ENCODE measurements around the gene UVRAG. TPM values are rescaled to one million over a fixed set of nuclear protein-coding genes. Genes with fewer than 3 reads are reported as not detected.
A peak's percentile ranks its signal among the peaks of the same experiment; 100 is the strongest.
"Not testable (repeated sequence)": the region's sequence is repeated elsewhere in the genome, so short reads cannot be mapped to it uniquely, and the experiment has no call there.

The UVRAG gene
- total RNA-seq, 1 donor from 2014 or later, result 15.1 TPM

DNA sequence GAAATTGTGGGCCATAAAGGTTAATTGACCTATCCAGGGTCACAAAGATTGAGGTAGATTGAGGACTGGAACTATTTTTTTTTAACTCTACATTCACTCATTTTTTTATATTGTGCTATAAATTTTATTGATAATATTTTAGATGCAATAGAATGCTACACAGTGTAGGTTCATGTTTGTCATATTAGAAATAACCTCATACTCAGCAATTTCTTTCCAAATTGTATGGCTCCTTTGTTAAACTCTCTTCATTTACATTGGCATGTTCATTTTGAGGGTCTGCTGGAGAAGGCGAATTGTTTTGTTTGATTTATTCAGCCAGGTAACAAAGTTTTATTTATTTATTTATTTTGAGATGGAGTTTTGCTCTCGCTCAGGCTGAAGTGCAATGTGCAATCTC lies 44.6 kb downstream of the UVRAG start:
- intact Hi-C loops (cut with DNase I), result no loop called here
- no peak for DNase-seq (ENCODE audit: missing footprints)
- ATAC-seq, result no peak

DNA sequence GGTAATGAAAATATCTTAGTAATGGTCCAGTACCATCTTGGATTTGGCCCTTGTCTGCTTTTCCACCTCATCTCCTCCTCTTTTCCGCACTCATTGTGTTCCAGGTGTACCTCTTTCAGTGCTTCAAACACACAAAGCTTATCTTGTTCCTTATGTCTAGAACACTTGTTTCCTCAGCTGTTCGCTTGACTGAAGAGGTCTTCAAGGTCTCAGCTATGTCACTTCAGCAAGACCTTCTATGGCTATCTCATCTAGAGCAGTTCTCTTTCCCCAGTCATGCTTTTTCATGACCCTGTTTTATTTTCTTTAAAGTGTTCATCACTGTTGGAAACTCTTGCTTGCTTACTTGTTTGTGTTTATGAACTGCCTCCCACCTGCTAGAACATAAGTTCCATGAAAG lies 47.4 kb downstream of the UVRAG start:
- no peak for ATAC-seq
- intact Hi-C loops (cut with DNase I), result no loop called here

GRCh38 chr11:75867778-75868374 lies 52.9 kb downstream of the UVRAG start:
- DNase-seq (ENCODE audit: missing footprints), result no peak
- intact Hi-C loops (cut with DNase I), result loop anchor here (1.0 to 5.0 kb wide), 4 partner anchors 65 to 321 kb away; no protein-coding TSS in a partner anchor

More for the DNA sequence above, 47.4 kb downstream of the UVRAG start:
- DNase-seq (ENCODE audit: missing footprints), result no peak

GRCh38 chr11:75868990-75869389 lies 54.0 kb downstream of the UVRAG start:
- intact Hi-C loops (cut with DNase I), result loop anchor here (1.0 to 5.0 kb wide), 4 partner anchors 66 to 322 kb away; no protein-coding TSS in a partner anchor
- no peak for DNase-seq (ENCODE audit: missing footprints)
- ATAC-seq, result no peak

More at GRCh38 chr11:75867778-75868374, 52.9 kb downstream of the UVRAG start:
- ATAC-seq, result peak; percentile 68

- ATAC-seq (no peak), DNase-seq (ENCODE audit: missing footprints) (no peak)
- intact Hi-C loops (cut with DNase I), result loop anchor here (5.0 kb wide), 3 partner anchors 148 to 323 kb away; no protein-coding TSS in a partner anchor
These were observed 54.8 kb downstream of the UVRAG start for GRCh38 chr11:75869661-75870455.

DNA sequence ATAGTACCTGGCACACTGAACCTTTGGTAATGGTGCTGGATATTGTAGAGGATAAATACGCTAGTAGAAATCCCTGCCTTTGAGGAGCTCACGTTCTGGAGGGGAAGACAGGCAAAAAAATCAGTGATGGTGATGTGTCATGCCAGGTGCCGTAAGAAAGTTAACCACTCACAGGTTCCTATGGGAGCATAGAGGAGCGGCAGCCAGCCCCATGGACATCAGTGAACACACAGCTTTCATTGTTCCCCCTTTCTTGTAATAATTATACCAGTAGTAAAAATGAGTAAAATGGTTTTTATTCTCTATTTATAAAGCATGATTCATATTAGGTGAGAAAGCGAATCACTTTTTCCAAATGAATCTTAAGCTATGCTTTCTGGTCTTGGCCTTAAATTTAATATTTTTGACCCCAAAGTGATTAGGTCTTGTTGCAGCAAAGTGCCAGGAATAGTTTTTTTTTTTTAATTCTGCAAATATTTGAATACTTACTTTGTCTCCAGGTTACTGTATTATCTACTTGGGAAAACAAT lies 57.9 kb downstream of the UVRAG start:
- DNase-seq (ENCODE audit: missing footprints) (no peak), ATAC-seq (no peak)
- intact Hi-C loops (cut with DNase I), result no loop called here

- intact Hi-C loops (cut with DNase I), result no loop called here
- DNase-seq (ENCODE audit: missing footprints) (no peak), ATAC-seq (no peak)
These were observed 58.6 kb downstream of the UVRAG start for GRCh38 chr11:75873417-75874221.

GRCh38 chr11:75874684-75875341 lies 59.8 kb downstream of the UVRAG start:
- ATAC-seq (no peak), DNase-seq (ENCODE audit: missing footprints) (no peak)
- intact Hi-C loops (cut with DNase I), result no loop called here

GRCh38 chr11:75877327-75877726 lies 62.3 kb downstream of the UVRAG start:
- ATAC-seq; DNase-seq (ENCODE audit: missing footprints); intact Hi-C loops (cut with DNase I): not testable (repeated sequence)

DNA sequence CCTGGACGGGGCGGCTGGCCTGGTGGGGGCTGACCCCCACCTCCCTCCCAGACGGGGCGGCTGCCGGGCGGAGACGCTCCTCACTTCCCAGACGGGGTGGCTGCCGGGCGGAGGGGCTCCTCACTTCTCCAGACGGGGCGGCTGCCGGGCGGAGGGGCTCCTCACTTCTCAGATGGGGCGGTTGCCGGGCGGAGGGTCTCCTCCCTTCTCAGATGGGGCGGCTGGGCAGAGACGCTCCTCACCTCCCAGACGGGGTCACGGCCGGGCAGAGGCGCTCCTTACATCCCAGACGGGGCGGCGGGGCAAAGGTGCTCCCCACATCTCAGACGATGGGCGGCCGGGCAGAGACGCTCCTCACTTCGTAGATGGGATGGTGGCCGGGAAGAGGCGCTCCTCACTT lies 62.9 kb downstream of the UVRAG start:
- ATAC-seq; intact Hi-C loops (cut with DNase I); DNase-seq (ENCODE audit: missing footprints): not testable (repeated sequence)

DNA sequence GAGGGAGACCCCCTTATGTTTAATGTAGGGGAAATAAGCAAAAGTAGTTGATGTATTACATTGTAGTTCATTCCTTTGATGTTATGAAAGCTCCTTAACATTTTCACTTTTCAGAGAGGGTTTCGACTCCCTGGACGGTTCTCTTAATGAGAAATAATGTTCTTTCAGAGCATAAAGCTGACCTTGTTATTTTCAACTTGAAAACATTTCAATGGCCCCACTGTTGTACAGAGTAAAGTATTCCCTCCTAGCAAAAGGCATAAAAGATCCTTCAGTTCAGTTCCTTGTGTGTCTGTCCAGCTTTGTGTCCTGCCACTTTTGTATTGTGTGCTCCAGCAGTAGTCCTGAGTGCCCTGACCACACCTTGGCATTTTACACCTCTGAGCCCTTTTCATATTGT lies 63.9 kb downstream of the UVRAG start:
- ATAC-seq (no peak), DNase-seq (ENCODE audit: missing footprints) (no peak)

DNA sequence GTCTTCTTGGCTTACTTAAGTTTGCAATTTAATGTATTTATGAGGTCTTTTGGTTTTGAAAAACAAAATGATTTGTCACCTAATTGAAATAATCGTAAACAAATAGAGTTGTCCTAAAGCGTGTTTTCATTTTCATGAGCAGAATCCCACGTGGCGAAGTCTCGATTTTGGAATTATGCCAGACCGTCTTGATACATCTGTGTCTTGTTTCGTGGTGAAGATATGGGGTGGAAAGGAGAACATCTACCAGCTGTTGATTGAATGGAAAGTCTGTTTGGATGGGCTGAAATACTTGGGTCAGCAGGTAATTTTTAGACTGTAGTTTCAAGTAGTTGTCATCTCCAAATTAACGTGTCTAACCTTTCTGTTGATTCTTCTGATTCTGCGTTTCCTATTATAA lies 64.7 kb downstream of the UVRAG start:
- intact Hi-C loops (cut with DNase I), result no loop called here
- DNase-seq (ENCODE audit: missing footprints) (no peak), ATAC-seq (no peak)

More for the DNA sequence above, 63.9 kb downstream of the UVRAG start:
- intact Hi-C loops (cut with DNase I), result no loop called here

- DNase-seq (ENCODE audit: missing footprints); ATAC-seq; intact Hi-C loops (cut with DNase I): not testable (repeated sequence)
These were observed 65.3 kb downstream of the UVRAG start for GRCh38 chr11:75880343-75880742.

DNA sequence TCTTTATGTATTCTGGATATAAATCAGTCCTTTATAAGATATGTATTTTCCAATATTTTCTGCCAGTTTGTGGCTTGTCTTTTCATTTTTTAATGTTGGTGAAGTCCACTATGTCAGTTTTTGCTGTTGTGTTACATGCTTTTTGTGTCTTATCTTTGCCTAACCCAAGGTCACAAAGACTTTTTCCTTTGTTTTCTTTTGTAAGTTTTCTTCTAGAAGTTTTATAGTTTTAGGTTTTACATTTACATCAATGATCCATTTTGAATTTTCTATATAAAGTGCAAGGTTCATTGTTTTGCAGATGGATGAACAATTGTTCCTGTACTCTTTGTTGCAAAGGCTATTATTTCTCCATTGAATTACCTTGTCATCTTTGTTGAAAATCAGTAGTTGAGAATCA lies 69.3 kb downstream of the UVRAG start:
- DNase-seq (ENCODE audit: missing footprints), result no peak
- intact Hi-C loops (cut with DNase I), result no loop called here
- no peak for ATAC-seq

DNA sequence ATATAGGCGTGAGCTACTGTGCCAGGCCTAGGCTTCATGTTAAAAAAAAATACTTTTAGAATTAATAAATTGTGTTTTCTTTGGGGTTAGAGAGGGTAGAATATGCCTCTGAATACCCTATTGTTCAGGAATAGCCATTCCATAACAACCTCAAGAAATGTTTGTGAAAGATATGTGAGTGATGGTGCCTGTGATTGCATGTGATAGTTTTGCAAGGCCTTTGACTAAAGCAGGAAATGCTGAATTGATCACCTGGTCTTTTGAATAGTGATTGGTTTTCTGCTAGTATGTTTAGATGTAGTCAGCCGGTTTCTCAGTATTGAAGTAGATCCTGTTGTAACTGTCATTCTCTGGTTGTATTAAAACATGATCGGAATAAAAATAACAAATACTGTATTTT lies 73.4 kb downstream of the UVRAG start:
- intact Hi-C loops (cut with DNase I), result no loop called here
- no peak for DNase-seq (ENCODE audit: missing footprints)
- ATAC-seq, result no peak

DNA sequence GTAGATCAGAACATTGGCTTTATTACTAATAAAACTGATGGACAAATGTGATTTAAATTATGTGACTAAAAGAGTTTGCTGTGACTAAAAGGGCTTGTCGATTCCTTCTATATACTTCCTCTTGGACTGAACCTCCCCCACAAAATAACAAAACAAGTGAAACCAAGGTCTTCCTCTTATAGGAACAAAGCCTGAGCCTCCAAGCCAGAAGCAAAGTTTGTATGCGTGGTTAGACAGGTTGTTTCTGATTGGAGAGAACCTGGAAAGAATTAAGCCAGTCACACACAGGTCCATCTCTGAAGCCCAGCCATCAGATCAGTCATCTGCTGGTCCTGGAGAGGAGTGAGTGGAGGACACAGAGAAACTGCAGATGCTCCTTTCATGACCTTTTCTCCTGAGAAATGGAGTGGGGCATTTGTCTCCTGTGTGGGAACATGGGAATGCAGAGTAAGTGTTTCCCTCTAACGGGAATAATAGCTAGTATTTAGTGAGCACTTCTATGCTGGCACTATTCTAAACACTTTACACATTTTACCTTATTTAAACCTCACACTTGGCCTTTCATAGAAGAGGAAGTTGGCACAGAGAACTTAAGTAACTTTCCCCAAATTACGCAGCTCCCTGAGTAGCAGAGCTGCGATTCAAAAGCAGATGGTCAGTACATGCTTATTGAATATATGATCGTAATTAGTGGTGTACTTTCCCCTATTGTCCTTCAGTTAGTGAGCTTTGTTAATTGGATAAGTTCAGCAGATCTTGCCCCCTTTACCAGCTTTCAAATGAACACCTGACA lies 77.1 kb downstream of the UVRAG start:
- ATAC-seq (peak; percentile 42), DNase-seq (ENCODE audit: missing footprints) (no peak)
- intact Hi-C loops (cut with DNase I), result no loop called here

- intact Hi-C loops (cut with DNase I), result no loop called here
- DNase-seq (ENCODE audit: missing footprints) (no peak), ATAC-seq (no peak)
These were observed 78.2 kb downstream of the UVRAG start for GRCh38 chr11:75893251-75893650.

Measured in Right ventricle myocardium inferior (tissue), 1 donor.